HG03439 (cell line): ENCODE measurements around the gene EDAR.

Experiments
- ATAC-seq: cut with Tn5 transposase; IDR thresholded peaks from one replicate; pipeline ENCODE4 v1.9.1; 2021; ENCODE audit warnings: mild to moderate bottlenecking, moderate library complexity; ENCODE audit not compliant: unreplicated experiment

The EDAR gene

DNA sequence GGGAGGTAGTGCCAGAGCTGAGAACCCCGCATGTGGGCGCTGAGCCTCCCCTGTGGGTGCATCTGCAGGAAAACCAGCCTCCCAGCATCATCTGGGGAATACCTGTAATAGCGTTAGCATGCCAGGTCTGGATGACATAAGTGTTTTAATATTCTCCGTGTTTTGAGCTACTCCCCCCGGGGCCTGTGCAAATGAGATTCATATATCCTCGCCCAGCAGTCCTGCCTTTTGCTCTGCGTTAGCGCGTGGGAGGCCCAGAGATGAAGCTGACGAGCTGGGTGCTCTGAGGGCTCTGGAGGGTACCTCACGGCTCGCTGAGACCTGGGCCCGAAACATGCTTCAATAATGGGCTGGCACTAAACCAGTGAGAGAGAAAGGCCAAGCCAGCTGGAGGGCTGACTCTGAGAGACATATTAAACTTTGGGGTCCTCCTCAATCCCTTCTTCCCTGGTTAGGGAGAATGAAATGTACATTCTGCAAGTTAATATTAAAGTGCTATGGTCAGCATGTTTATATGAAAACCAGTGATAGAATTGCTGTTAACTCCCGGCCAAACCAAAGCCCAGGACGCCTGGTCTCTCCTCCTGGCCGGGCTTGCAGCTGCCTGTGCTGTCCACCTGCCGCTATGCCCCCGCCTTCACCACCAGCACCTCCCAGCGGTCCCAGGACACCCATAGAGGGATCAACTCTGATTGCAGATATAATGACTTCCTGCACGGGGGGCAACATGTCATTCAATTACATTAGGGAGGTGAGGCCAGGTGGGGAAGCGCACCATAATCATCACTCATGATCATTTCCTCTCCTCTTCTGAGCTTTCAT, 77.0 kb downstream of the EDAR start:
- ATAC-seq, result no peak

GRCh38 chr2:108911401-108911800, 77.6 kb downstream of the EDAR start:
- ATAC-seq, result no peak

GRCh38 chr2:108910541-108911396, 78.3 kb downstream of the EDAR start:
- ATAC-seq, result no peak

- ATAC-seq, result no peak
Observed at GRCh38 chr2:108910011-108910431, 79.0 kb downstream of the EDAR start.

GRCh38 chr2:108909275-108909823, 79.7 kb downstream of the EDAR start:
- no peak for ATAC-seq

DNA sequence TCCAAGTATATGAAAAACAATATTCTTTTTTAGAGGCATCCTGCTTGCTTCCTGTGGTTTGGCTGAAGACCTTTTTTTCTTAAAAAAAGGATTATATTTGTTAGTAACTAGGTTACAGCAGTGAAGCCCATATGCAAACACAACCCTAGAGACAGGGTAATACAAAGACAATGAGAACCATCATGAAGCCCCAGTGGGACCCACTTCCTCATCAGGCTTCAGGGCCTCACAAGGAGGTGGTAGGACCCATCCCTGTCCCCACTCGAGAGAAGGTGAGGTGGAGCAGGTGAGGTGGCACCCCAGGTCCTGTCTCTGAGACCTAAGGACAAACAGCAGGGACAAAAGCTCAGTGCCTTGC, 80.3 kb downstream of the EDAR start:
- no peak for ATAC-seq

- no peak for ATAC-seq
Observed at GRCh38 chr2:108907822-108908712, 81.0 kb downstream of the EDAR start.

GRCh38 chr2:108906403-108907077, 82.5 kb downstream of the EDAR start:
- no peak for ATAC-seq

GRCh38 chr2:108905906-108906305, 83.1 kb downstream of the EDAR start:
- no peak for ATAC-seq

- no peak for ATAC-seq
Observed at GRCh38 chr2:108905176-108905575, 83.8 kb downstream of the EDAR start.

DNA sequence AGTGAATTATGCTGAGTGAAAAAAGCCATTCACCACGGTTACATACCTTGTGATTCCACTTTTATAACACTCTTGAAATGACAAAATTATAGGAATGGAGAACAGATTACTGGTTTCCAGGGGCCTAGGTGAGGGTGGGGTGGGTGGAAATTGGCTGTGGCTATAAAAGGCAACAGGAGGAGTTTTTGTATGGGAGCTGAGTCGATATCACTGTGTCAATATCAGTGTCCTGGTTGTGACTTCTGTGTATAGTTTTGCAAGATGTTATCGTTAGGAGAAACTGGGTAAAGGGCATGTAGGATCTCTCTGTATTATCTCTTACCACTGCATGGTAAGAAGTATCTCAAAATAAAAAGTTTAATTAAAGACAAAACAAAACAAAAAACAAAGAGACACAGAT, 84.3 kb downstream of the EDAR start:
- ATAC-seq, result no peak

GRCh38 chr2:108898315-108899082, 90.5 kb downstream of the EDAR start:
- ATAC-seq, result no peak

GRCh38 chr2:108896741-108897140, 92.3 kb downstream of the EDAR start:
- ATAC-seq, result no peak

GRCh38 chr2:108895188-108895587, 93.8 kb downstream of the EDAR start:
- no peak for ATAC-seq

DNA sequence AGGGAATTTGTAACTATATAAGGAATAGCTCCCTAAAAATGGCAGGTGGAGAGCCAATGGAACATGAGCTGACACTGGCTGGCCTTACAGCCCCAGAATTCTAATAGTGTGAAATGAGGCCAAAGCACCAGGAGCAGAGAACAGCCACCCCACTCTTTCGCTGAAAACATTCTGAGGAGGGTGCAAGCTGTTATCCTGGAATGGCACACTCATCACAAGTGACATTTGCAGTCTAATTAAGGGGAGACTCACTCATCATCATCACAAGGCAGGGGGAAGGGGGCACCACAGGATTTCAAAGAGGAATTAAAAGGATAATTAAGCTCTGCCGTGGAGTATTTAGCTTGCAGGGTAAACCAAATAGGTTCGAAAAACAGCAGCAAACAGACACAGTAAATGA, 94.3 kb downstream of the EDAR start:
- ATAC-seq, result no peak

DNA sequence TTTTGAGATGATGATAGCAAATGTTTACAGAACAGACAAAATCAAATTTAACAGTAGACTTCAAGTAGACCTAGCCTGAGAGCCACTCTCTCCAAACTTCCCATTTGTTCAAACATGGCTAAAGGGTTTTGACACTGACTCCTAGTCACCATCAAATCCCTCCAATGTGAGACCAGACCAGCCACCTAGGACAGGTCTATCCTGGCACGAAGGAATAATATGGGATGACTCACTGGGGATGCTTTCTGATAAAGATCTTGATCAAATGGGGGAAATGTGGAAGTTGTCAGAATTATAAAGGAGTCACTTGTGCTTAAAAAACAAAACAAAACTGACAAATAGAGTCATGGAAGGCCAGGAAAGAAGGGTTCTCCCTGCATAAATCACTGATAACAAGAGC, 95.7 kb downstream of the EDAR start:
- ATAC-seq, result no peak

DNA sequence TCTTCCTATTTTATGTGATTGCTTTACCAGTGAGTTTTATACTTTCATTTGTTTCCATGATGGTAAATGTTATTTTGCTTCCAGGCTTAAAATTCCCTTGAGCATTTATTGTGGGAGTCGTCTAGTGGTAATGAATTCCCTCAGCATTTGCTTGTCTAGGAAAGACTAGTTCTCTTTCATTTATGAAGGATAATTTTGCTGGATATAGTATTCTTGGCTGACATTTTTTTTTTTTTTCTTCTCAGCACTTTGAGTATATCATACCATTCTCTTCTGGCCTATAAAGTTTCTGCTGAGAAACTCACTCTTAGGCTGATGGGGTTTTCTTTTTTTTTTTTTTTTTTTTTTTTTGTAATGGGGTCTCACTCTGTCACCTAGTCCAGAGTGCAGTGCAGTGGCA, 99.1 kb downstream of the EDAR start:
- no peak for ATAC-seq

DNA sequence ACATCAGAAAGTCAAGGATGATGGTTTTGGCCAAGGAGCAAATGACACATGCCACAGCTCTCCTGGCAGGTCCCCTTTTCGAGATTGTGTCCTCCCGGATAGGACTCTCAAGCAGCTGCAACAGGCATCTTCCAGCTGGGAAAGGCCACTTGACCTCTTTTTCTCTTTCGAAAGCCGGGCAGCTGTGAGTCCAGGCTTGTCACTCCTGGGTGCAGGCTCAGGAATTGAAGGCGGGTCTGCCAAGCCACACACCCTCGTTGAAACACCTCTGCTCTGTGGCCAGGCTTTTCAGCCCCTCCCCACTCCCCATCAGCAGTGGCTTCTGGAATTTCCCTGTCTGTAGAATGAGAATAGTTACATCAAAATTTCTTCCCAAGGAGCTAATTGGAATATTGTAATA, 104.4 kb downstream of the EDAR start:
- ATAC-seq, result no peak

DNA sequence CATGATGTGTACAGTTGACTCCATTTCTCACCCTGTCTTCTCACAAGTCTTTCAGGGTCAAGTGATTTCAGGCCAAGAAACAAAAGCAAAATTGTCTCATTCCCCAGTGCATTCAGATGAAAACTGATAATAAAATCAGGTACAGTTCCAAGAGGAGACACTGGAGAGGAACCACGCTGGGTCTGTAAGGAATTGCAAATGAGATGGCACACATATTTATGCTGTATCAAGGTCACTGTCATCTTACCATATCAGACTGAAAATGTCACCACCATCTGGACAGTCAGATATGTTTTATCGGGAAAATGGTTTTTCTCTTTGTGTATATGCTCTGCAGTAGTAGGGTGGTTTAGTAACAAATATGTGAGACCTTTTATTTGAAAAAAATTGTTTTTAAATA, 110.7 kb downstream of the EDAR start:
- no peak for ATAC-seq

GRCh38 chr2:108877506-108877905, 111.5 kb downstream of the EDAR start:
- no peak for ATAC-seq
